K562 (cell line): ENCODE data around the gene ZACN. TPM values are rescaled to one million over a fixed set of nuclear protein-coding genes. Genes with fewer than 3 reads are reported as not detected.

Experiments
- ATAC-seq: fragments of 200-7000 bp; cut with Tn5 transposase; 3 replicates; pipeline ENCODE4 v1.9.1; 2020; ENCODE audit warnings: moderate library complexity
- BruUV-seq: library from RNA; stranded (reverse); fragments of 400-500 nt; replicated peaks from 2 replicates; lab custom pipeline; 2021; lab: Mats Ljungman, UMichigan
- CTCF ChIA-PET: fragments of 300-600 bp; formaldehyde crosslinking; extraction: SDS; loops from one replicate; lab custom pipeline; 2021; ENCODE audit warnings: low intra/inter-chr PET ratio; lab: Yijun Ruan, JAX
- POLR2A ChIA-PET: fragments of 300-600, 350-650 bp; sonication (Branson Sonifier 250); formaldehyde crosslinking; extraction: SDS; loops from one replicate; lab custom pipeline; 2021; ENCODE audit warnings: antibody characterized with exemption, inconsistent platforms; lab: Yijun Ruan, JAX
- DNase-seq, 4 experiments: peaks; one replicate each; pipeline versions ENCODE4 v3.0.0 to v3.0.0-alpha.2; 2011 to 2018; ENCODE audit warnings: low spot score in 3 of 4, mixed read lengths in 3 of 4; ENCODE audit errors: extremely low read depth in 1 of 4
- FAIRE-seq: peaks from 2 replicates; lab custom pipeline; 2011; peaks lifted over from hg19 to GRCh38; lab: Jason Lieb, UNC
- H2AFZ ChIP-seq: 2 replicates; pipeline ENCODE4 v1.6.0; 2011; ENCODE audit warnings: low read depth, low read length, control low read depth, inconsistent platforms
- H3K27ac ChIP-seq: fragments of 200-600 bp; 3 replicates; pipeline ENCODE4 v1.8.0; 2011; ENCODE audit warnings: low read depth, mild to moderate bottlenecking, control low read depth, inconsistent platforms, low read length, moderate library complexity, mixed read lengths; ENCODE audit errors: extremely low read depth
- H3K27me3 ChIP-seq, 2 experiments: fragments of 300-600 bp in 1 of 2; 2 replicates in 1 of 2; 3 replicates in 1 of 2; pipeline versions ENCODE4 v1.6.0 to v1.8.0; 2011; ENCODE audit warnings: inconsistent platforms in 2 of 2, low read length in 2 of 2, mild to moderate bottlenecking in 1 of 2, mixed read lengths in 1 of 2, moderate library complexity in 1 of 2; ENCODE audit not compliant: control insufficient read depth in 2 of 2, insufficient read depth in 2 of 2
- H3K36me3 ChIP-seq: fragments of 300-600 bp; 3 replicates; pipeline ENCODE4 v1.8.0; 2011; ENCODE audit warnings: mild to moderate bottlenecking, low read length, inconsistent platforms; ENCODE audit not compliant: control insufficient read depth, insufficient read depth
- H3K4me1 ChIP-seq, 2 experiments: fragments of 200-600 bp in 1 of 2; replicated peaks in 1 of 2; 2 replicates in 1 of 2; 3 replicates in 1 of 2; pipeline versions ENCODE4 v1.5.1 to v1.8.0; 2011; ENCODE audit warnings: inconsistent platforms in 2 of 2, low read length in 2 of 2, mild to moderate bottlenecking in 1 of 2, mixed read lengths in 1 of 2, moderate library complexity in 1 of 2; ENCODE audit not compliant: control insufficient read depth in 2 of 2, insufficient read depth in 2 of 2
- H3K4me2 ChIP-seq: 2 replicates; pipeline ENCODE4 v1.6.1; 2011; ENCODE audit warnings: low read length, control low read depth, inconsistent platforms, mixed read lengths; ENCODE audit not compliant: insufficient read depth
- H3K4me3 ChIP-seq: fragments of 200-600 bp; sonication (generic), shearing (Covaris generic); 2 replicates; pipeline ENCODE4 v1.5.1; 2016; ENCODE audit warnings: control low read depth, inconsistent platforms
- H3K79me2 ChIP-seq: fragments of 200-600 bp; 3 replicates; pipeline ENCODE4 v1.8.0; 2011; ENCODE audit warnings: low read length, inconsistent platforms; ENCODE audit not compliant: control insufficient read depth, insufficient read depth
- H3K9ac ChIP-seq, 2 experiments: 2 replicates each; pipeline versions ENCODE4 v1.6.0 to v1.6.1; 2011; ENCODE audit warnings: low read depth in 2 of 2, low read length in 2 of 2, control low read depth in 1 of 2, inconsistent platforms in 1 of 2, mild to moderate bottlenecking in 1 of 2, mixed read lengths in 1 of 2; ENCODE audit not compliant: insufficient read depth in 1 of 2
- H3K9me1 ChIP-seq: one replicate; pipeline ENCODE4 v1.6.0; 2011; ENCODE audit warnings: inconsistent platforms, mild to moderate bottlenecking, low read length, moderate library complexity; ENCODE audit not compliant: control insufficient read depth, insufficient read depth
- H3K9me3 ChIP-seq: replicated peaks from 2 replicates; pipeline ENCODE4 v1.5.1; 2011; ENCODE audit warnings: low read depth, low read length, inconsistent platforms; ENCODE audit not compliant: control insufficient read depth, insufficient read depth
- H4K20me1 ChIP-seq: replicated peaks from 2 replicates; pipeline ENCODE4 v1.6.1; 2011; ENCODE audit warnings: low read length, inconsistent platforms, mixed read lengths; ENCODE audit not compliant: control insufficient read depth, insufficient read depth
- ARID1B ChIP-seq: fragments of 450-650 bp; IDR thresholded peaks from 2 replicates; pipeline ENCODE4 v1.6.1; 2016; ENCODE audit warnings: antibody characterized with exemption, mild to moderate bottlenecking, inconsistent platforms
- BHLHE40 ChIP-seq: IDR thresholded peaks from 2 replicates; pipeline ENCODE4 v1.6.1; 2011; ENCODE audit warnings: low read length, improper control_type of control experiment
- CREB5 ChIP-seq: fragments of 250-450 bp; sonication (Bioruptor Pico); IDR thresholded peaks from 2 replicates; pipeline ENCODE4 v1.5.0; 2020; ENCODE audit warnings: mild to moderate bottlenecking
- EGR1 ChIP-seq: fragments of 450-650 bp; conservative IDR thresholded peaks from 2 replicates; pipeline ENCODE4 v1.6.1; 2017; ENCODE audit warnings: mild to moderate bottlenecking
- JUN ChIP-seq, 2 experiments: sonication (generic) in 1 of 2; formaldehyde crosslinking in 1 of 2; IDR thresholded peaks; 2 replicates each; pipeline versions ENCODE4 v1.6.1 to v1.8.0; 2012 to 2022; ENCODE audit warnings: borderline replicate concordance in 2 of 2, mild to moderate bottlenecking in 2 of 2, improper control_type of control experiment in 1 of 2, low read depth in 1 of 2, low read length in 1 of 2, missing genetic modification reagents in 1 of 2
- NFE2 ChIP-seq: IDR thresholded peaks from 2 replicates; pipeline ENCODE4 v1.6.1; 2014; ENCODE audit warnings: antibody characterized with exemption, low read depth
- TARDBP ChIP-seq: fragments of 450-650 bp; IDR thresholded peaks from 2 replicates; pipeline ENCODE4 v1.6.1; 2016
- XRCC4 ChIP-seq: IDR thresholded peaks from one replicate; pipeline ENCODE4 v1.6.1; 2011; ENCODE audit not compliant: insufficient read depth, insufficient read length; ENCODE audit errors: extremely low read depth
- ZNF24 ChIP-seq: fragments of 450-650 bp; IDR thresholded peaks from 2 replicates; pipeline ENCODE4 v1.6.1; 2016
- ZNF699 ChIP-seq: fragments of 250-450 bp; sonication (Bioruptor Pico); IDR thresholded peaks from 2 replicates; pipeline ENCODE4 v1.8.0; 2021; ENCODE audit warnings: mild to moderate bottlenecking, moderate library complexity; ENCODE audit not compliant: insufficient replicate concordance
- ZNF764 ChIP-seq: fragments of 250-450 bp; sonication (Bioruptor Pico); IDR thresholded peaks from 2 replicates; pipeline ENCODE4 v1.4.0; 2020; ENCODE audit warnings: low read depth, mild to moderate bottlenecking, moderate library complexity
- WGBS: fragments of 100-300 bp; shearing (Covaris generic); methylation state at CpG from one replicate; pipeline ENCODE4 v1.1.6; 2016; ENCODE audit warnings: low coverage, mixed read lengths; ENCODE audit not compliant: insufficient coverage; ENCODE audit errors: missing lambda C conversion rate; 5-methylcytosine and 5-hydroxymethylcytosine counted together
- in situ Hi-C: fragments of 300-500 bp; cut with MboI; formaldehyde crosslinking; loops from 4 replicates; pipeline ENCODE4 v1.15.0; 2018; ENCODE audit warnings: inconsistent platforms, mixed read lengths
- intact Hi-C: fragments of 100-400 bp; cut with micrococcal nuclease; formaldehyde crosslinking; loops from 2 replicates; pipeline ENCODE4 v1.14.2; 2022
- polyA plus RNA-seq, 8 experiments: library from polyadenylated mRNA; depleted of rRNA in 4 of 8; stranded (reverse) in 5 of 8; unstranded in 3 of 8; fragments of >200 nt; fragmentation: Nextera tagmentation in 2 of 8; fragmentation: Illumina TruSeq in 1 of 8; extraction: Ambion mirVana in 2 of 8; extraction: Trizol in 1 of 8; gene quantifications; 2 replicates each; pipeline versions ENCODE4 v1.2.1 to v1.2.3, GENCODE V29; 2011 to 2014; ENCODE audit warnings: inconsistent platforms in 1 of 8, missing spikeins in 1 of 8
- total RNA-seq, 7 experiments: library from RNA; depleted of rRNA in 6 of 7; stranded (reverse); fragments of >200 nt in 6 of 7; fragmentation: Illumina TruSeq in 2 of 7; extraction: Trizol in 2 of 7; gene quantifications; 2 replicates each; pipeline versions ENCODE4 v1.2.1 to v1.2.3, GENCODE V29; 2011 to 2021; ENCODE audit warnings: low replicate concordance in 1 of 7
- TF ChIP-seq, protein P1 (sequence below): fragments of 200-800 bp; sonication (Bioruptor generic); IDR thresholded peaks from 2 replicates; pipeline ENCODE4 v1.6.1; 2016; ENCODE audit warnings: missing genetic modification characterization, missing compliant biosample characterization
- TF ChIP-seq, protein P2 (sequence below), 2 experiments: fragments of 450-650 bp; IDR thresholded peaks; 2 replicates each; pipeline ENCODE4 v1.6.1; 2016

ZACN gene
- total and polyA plus RNA-seq, 9 of the 15 experiments (the other 6 are each of a cell fraction or from before 2014, with no cell fraction given) = 0.07 TPM; not detected in 8

DNA sequence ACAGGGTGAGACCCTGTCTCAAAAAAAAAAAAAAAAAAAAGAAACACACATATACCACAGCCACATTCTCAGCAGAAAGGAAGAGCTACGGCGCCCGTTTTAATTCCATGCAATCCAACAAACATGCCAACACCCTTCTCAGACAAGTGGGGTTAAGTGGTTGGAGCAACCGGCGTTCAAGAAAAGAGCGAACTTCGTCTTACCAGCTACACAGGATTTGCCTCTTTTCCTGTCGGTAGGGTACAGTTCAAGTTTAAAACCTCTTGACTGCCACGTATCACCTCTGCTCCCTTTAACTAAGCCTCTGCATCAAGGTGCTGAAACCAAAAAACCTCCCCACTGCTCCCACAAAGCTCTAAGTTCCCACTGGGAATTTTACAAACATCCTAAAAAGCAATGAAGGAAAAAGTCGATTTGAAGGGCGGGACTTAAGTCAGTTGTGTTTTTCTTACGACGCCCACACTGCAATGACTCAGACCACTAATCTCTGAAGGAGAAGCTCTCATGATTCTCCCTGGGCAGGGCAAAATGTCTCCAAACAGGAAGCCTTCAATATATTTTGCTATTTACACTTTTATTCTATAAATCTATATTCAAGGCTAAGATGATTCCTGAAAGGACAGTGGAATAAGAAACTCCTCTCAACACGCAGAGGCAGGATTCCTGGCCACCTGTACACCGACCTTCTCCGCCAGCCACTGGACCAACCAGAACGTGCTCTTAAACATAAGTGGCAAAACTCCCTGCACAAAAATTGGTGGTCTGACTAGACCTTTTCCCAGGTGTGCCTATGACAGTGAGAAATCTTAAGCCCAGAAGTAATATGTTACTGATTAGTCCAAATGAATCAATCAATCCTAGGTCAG is 25.5 kb upstream of the ZACN start:
- Histone ChIP-seq H2AFZ (no peak overlapping the region), H3K36me3 (peaks cover 83% of the 10 kb centered on the region)
- no peak for TF ChIP-seq ZNF24
- no peak for TF ChIP-seq XRCC4
- no peak for TF ChIP-seq TARDBP
- TF ChIP-seq, protein P1, sequence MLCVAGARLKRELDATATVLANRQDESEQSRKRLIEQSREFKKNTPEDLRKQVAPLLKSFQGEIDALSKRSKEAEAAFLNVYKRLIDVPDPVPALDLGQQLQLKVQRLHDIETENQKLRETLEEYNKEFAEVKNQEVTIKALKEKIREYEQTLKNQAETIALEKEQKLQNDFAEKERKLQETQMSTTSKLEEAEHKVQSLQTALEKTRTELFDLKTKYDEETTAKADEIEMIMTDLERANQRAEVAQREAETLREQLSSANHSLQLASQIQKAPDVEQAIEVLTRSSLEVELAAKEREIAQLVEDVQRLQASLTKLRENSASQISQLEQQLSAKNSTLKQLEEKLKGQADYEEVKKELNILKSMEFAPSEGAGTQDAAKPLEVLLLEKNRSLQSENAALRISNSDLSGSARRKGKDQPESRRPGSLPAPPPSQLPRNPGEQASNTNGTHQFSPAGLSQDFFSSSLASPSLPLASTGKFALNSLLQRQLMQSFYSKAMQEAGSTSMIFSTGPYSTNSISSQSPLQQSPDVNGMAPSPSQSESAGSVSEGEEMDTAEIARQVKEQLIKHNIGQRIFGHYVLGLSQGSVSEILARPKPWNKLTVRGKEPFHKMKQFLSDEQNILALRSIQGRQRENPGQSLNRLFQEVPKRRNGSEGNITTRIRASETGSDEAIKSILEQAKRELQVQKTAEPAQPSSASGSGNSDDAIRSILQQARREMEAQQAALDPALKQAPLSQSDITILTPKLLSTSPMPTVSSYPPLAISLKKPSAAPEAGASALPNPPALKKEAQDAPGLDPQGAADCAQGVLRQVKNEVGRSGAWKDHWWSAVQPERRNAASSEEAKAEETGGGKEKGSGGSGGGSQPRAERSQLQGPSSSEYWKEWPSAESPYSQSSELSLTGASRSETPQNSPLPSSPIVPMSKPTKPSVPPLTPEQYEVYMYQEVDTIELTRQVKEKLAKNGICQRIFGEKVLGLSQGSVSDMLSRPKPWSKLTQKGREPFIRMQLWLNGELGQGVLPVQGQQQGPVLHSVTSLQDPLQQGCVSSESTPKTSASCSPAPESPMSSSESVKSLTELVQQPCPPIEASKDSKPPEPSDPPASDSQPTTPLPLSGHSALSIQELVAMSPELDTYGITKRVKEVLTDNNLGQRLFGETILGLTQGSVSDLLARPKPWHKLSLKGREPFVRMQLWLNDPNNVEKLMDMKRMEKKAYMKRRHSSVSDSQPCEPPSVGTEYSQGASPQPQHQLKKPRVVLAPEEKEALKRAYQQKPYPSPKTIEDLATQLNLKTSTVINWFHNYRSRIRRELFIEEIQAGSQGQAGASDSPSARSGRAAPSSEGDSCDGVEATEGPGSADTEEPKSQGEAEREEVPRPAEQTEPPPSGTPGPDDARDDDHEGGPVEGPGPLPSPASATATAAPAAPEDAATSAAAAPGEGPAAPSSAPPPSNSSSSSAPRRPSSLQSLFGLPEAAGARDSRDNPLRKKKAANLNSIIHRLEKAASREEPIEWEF (CRISPR knock-in tag) = no peak
- TF ChIP-seq NFE2 = peak; percentile 41; the same call in 1 of the 2 replicates
- peak; percentile 8; the same call in 1 of the 2 replicates for TF ChIP-seq ARID1B
- TF ChIP-seq ZNF699 (CRISPR knock-in tag) = no peak
- peak; percentile 90 for TF ChIP-seq EGR1
- TF ChIP-seq, protein P2, sequence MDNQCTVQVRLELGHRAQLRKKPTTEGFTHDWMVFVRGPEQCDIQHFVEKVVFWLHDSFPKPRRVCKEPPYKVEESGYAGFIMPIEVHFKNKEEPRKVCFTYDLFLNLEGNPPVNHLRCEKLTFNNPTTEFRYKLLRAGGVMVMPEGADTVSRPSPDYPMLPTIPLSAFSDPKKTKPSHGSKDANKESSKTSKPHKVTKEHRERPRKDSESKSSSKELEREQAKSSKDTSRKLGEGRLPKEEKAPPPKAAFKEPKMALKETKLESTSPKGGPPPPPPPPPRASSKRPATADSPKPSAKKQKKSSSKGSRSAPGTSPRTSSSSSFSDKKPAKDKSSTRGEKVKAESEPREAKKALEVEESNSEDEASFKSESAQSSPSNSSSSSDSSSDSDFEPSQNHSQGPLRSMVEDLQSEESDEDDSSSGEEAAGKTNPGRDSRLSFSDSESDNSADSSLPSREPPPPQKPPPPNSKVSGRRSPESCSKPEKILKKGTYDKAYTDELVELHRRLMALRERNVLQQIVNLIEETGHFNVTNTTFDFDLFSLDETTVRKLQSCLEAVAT (IDR thresholded peaks at IDR 0.05) = peak in 1 of 2 experiments; percentile 68; a peak in 1 of 4 replicates
- TF ChIP-seq ZNF764 (CRISPR knock-in tag) = no peak
- no peak for TF ChIP-seq CREB5 (CRISPR knock-in tag)
- TF ChIP-seq JUN (IDR thresholded peaks at IDR 0.05; ENCODE audit: borderline replicate concordance, low read depth, low read length) = peak; percentile 26; the same call in 1 of the 2 replicates
- no peak for TF ChIP-seq JUN (CRISPR knock-in tag; IDR thresholded peaks at IDR 0.05; ENCODE audit: borderline replicate concordance)
- TF ChIP-seq BHLHE40 = no peak

More for the DNA sequence above, 25.5 kb upstream of the ZACN start:
- no peaks in the 10 kb centered on the region for H3K9me3 ChIP-seq
- H3K4me1 ChIP-seq = peaks cover 5 to 9% of the 10 kb centered on the region in 2 experiments; a peak in 3 of 5 replicates
- POLR2A ChIA-PET = interaction anchor here (0.5 to 2.3 kb wide), 10 partner anchors 10 to 234 kb away, joined by 3 to 12 read pairs (median 3); partner anchors contain the start of gene SRP68
- peak in 2 of 4 experiments; percentile 57 to 62 for DNase-seq
- no peak overlapping the region for H3K9ac ChIP-seq
- intact Hi-C loops = no loop called here
- 71% methylated on average over 17 of the region's 17 CpGs for WGBS
- H3K27me3 ChIP-seq = no peaks in the 10 kb centered on the region
- no peak overlapping the region for H3K4me3 ChIP-seq
- in situ Hi-C loops = no loop called here
- H4K20me1 ChIP-seq = no peaks in the 10 kb centered on the region
- H3K79me2 ChIP-seq = peaks cover 11% of the 10 kb centered on the region; the same call in 2 of the 3 replicates
- BruUV-seq = no TSS peak
- CTCF ChIA-PET = interaction anchor here (0.5 kb wide), 1 partner anchor 58 kb away, joined by 6 read pairs; no protein-coding TSS in a partner anchor
- ATAC-seq = peak; percentile 82
- peak overlapping the region; percentile 71 for H3K27ac ChIP-seq
- peak; percentile 83 for FAIRE-seq
- H3K4me2 ChIP-seq = peak overlapping the region; percentile 3; the same call in 1 of the 2 replicates
- no peaks in the 10 kb centered on the region for H3K9me1 ChIP-seq
